ENCODE measurements around the gene LPCAT1.

DNA sequence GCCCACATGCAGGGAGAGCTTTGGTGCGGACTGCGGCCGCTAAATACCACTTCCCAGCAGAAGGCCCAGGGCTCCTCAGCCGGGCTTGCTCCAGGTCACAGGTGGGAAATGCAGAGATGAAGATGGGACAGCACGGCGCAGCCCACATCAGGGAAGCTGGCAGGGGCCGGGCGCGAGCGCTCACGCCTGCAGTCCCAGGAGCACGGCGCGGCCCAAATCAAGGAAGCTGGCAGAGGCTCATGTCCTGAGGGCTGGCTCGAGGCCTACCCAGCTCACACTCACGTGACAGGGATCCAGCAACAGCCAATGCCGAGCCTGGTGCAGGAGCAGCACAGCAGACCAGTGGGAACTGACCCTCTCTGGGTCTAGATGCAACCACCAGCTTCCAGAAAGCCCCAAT is 16.3 kb downstream of the LPCAT1 start:
- TF ChIP-seq CTCF (IDR thresholded peaks at IDR 0.05; ENCODE audit: poor library complexity) (no peak), EZH2phosphoT487 (IDR thresholded peaks at IDR 0.05; ENCODE audit: low read depth, severe bottlenecking, unreplicated experiment) (no peak), EZH2 (IDR thresholded peaks at IDR 0.05; ENCODE audit: borderline replicate concordance) (no peak)
